ENCODE measurements around the gene NOP9. TPM values are rescaled to one million over a fixed set of nuclear protein-coding genes. Genes with fewer than 3 reads are reported as not detected.

Gene NOP9
- total and polyA plus RNA-seq, 2 experiments from 2014 or later = 2.7 to 15.7 TPM

DNA sequence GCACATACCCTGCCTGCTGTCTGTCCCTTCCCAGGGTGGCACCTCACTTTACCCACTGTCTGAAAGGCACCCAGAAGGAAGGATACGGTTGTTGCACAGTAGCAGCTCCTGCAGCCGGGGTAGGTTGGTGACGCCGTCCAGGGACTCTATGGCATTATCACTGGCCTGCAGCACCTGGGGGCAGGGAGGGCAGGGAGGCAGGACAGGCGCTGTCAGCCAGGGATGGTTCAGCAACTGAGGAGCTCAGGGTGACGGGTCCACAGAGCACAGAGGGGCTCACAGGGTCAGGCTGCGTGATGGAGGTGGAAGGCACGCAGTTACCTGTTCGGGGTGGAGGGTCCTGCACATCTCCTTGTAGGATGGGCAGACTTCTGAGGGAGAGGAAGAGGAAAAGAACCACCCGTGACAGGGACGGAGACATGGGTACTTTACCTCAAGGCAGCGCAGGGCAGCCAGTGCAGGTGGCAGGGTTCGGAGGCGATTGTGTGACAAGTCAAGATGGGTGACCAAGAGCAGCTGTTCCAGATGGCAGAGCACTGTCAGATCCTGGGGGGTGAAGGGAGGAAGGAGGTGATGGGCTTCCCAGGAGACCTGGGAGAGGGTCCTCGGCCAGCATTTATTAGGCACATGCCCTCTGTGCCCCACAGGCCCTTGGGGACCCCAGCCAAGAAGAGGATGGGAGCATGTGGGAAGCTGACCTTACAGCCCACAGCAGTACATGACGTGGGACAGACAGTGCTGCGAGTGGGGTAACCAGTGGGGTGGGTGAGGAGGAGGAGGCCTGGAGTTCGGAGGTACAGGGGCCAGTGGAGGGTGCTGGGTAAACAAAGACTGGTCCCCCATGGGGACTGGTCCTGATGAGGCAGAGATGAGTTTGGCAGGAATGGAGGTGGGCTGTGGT lies 33.1 kb upstream of the NOP9 start:
- no peak for DNase-seq (ENCODE audit: low read depth in 1 of 2, low spot score in 1 of 2)
- Histone ChIP-seq H3K27me3 (no peaks in the 10 kb centered on the region), H3K9me3 (ENCODE audit: low read depth) (no peaks in the 10 kb centered on the region), H3K36me3 (no peaks in the 10 kb centered on the region), H3K4me3 (no peak overlapping the region), H3K4me1 (ENCODE audit: low read depth) (no peaks in the 10 kb centered on the region), H3K27ac (no peak overlapping the region)
- no peak for TF ChIP-seq CTCF (IDR thresholded peaks at IDR 0.05; ENCODE audit: low read depth, low read length)

- TF ChIP-seq CTCF (IDR thresholded peaks at IDR 0.05; ENCODE audit: low read depth, low read length) = no peak
- Histone ChIP-seq H3K4me1 (ENCODE audit: low read depth) (no peaks in the 10 kb centered on the region), H3K27me3 (no peaks in the 10 kb centered on the region), H3K36me3 (no peaks in the 10 kb centered on the region), H3K9me3 (ENCODE audit: low read depth) (no peaks in the 10 kb centered on the region), H3K27ac (no peak overlapping the region), H3K4me3 (no peak overlapping the region)
- DNase-seq (ENCODE audit: low read depth in 1 of 2, low spot score in 1 of 2) = no peak
These were observed 32.1 kb upstream of the NOP9 start for GRCh38 chr14:24267516-24267915.

DNA sequence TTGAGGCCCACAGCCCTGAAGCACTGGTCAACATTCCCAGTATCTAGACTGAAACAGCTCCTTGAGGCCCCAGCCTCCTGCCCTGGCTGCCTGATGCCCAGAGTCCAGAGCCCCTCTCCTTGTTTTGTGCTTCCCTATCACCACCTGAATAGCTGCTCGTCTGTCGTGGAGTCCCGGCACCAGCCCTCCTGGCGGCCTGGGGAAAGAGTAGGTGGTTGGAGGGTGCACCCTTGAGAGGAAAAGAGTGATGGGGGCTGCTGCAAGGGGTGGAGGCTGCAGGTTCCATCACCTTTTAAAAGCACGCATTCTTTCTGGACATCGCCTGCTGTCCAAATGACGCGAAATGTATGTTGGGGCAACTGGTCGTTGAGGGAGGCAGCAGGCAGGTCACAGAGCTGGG lies 31.4 kb upstream of the NOP9 start:
- Histone ChIP-seq H3K36me3 (no peaks in the 10 kb centered on the region), H3K27ac (no peak overlapping the region), H3K9me3 (ENCODE audit: low read depth) (no peaks in the 10 kb centered on the region), H3K27me3 (no peaks in the 10 kb centered on the region), H3K4me1 (ENCODE audit: low read depth) (no peaks in the 10 kb centered on the region), H3K4me3 (no peak overlapping the region)
- no peak for TF ChIP-seq CTCF (IDR thresholded peaks at IDR 0.05; ENCODE audit: low read depth, low read length)
- DNase-seq (ENCODE audit: low read depth in 1 of 2, low spot score in 1 of 2) = no peak

DNA sequence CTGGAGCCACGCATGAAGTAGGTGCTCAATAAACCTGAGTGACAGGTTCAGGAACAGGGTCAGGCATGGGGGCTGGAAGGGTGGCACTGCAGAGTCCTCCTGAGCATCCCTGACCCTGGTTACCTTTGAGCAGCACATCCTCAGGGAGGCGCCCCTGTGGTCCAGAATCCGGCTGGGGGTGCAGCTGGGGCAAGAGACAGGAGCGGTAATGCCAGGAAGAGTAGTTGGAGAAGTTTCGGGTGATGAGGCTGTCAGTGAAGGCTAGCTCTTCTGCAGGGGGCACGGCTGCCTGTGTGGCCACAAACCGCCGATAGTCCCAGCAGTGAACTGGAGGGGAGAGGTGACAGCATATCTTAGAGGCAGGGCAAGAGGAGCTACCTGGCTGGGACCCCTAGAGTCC lies 30.3 kb upstream of the NOP9 start:
- Histone ChIP-seq H3K9me3 (ENCODE audit: low read depth) (no peaks in the 10 kb centered on the region), H3K4me1 (ENCODE audit: low read depth) (no peaks in the 10 kb centered on the region), H3K27ac (no peak overlapping the region), H3K4me3 (no peak overlapping the region), H3K27me3 (no peaks in the 10 kb centered on the region), H3K36me3 (no peaks in the 10 kb centered on the region)
- DNase-seq (ENCODE audit: low read depth in 1 of 2, low spot score in 1 of 2) = no peak
- TF ChIP-seq CTCF (IDR thresholded peaks at IDR 0.05; ENCODE audit: low read depth, low read length) = no peak

GRCh38 chr14:24269910-24270536 lies 29.6 kb upstream of the NOP9 start:
- DNase-seq (ENCODE audit: low read depth in 1 of 2, low spot score in 1 of 2) = no peak
- Histone ChIP-seq H3K36me3 (no peaks in the 10 kb centered on the region), H3K4me1 (ENCODE audit: low read depth) (no peaks in the 10 kb centered on the region), H3K27me3 (no peaks in the 10 kb centered on the region), H3K27ac (no peak overlapping the region), H3K4me3 (no peak overlapping the region), H3K9me3 (ENCODE audit: low read depth) (no peaks in the 10 kb centered on the region)
- no peak for TF ChIP-seq CTCF (IDR thresholded peaks at IDR 0.05; ENCODE audit: low read depth, low read length)

All from cardiac muscle cell (in vitro differentiated cells and primary cell).